ENCODE results near the gene ZRSR2.

- TF ChIP-seq, protein P1, sequence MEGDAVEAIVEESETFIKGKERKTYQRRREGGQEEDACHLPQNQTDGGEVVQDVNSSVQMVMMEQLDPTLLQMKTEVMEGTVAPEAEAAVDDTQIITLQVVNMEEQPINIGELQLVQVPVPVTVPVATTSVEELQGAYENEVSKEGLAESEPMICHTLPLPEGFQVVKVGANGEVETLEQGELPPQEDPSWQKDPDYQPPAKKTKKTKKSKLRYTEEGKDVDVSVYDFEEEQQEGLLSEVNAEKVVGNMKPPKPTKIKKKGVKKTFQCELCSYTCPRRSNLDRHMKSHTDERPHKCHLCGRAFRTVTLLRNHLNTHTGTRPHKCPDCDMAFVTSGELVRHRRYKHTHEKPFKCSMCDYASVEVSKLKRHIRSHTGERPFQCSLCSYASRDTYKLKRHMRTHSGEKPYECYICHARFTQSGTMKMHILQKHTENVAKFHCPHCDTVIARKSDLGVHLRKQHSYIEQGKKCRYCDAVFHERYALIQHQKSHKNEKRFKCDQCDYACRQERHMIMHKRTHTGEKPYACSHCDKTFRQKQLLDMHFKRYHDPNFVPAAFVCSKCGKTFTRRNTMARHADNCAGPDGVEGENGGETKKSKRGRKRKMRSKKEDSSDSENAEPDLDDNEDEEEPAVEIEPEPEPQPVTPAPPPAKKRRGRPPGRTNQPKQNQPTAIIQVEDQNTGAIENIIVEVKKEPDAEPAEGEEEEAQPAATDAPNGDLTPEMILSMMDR (IDR thresholded peaks at IDR 0.05), result no peak
- no peak for TF ChIP-seq POLR2AphosphoS5 (IDR thresholded peaks at IDR 0.05; ENCODE audit: low read depth, low read length)
These were observed 5.0 kb upstream of the ZRSR2 start for GRCh38 chrX:15785176-15785750.
